ENCODE results near the gene PPM1H.

The PPM1H gene

DNA sequence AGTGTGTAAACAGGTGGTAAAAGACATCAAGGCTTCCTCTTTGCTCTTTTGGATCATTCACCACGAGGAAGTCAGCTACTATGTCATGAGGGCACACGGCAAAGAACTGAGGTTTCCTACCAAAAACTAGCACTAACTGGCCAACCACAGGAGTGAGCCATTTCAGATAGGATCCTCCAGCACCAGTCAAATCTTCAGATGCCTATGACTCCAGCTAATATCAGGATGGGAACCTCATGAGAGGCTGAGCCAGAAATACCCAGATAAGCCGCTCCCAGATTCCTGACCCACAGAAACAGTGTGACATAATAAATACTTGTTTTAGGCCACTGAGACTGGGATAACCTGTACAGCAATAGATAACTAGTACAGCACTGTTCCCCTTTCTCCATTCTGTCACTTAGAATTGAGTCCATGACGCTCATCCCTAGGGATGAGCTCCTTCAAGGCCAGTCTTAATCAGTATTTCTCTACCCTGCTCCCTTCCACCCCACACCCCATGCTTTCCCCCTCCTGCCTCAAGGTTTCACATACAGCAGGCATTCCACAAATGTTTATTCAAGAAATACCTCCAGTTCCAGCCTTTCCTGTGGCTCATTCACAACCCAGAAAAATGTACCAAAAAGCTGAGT is 68.4 kb downstream of the PPM1H start:
- DNase-seq = no peak

- no peak for DNase-seq
Observed at GRCh38 chr12:62865937-62866336, 69.0 kb downstream of the PPM1H start.

DNA sequence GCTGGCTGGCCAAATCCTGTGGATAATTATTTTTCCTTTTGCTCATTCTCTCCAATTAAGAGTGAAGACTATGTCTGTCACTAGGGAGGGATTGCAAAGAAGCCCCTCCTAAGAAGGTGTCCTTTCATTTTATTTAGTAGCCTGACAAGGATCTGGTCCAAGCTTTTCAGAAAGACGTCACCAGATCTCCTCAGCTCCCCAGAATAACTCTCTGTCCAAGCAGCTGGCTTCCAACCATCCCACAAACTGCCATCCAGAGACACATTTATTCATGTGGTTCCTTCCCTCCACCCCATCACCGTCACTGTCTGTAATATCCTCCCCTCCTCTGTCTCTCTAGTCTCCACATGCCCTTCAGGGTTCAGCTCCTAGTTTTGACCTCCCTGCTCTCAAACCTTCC is 69.9 kb downstream of the PPM1H start:
- no peak for DNase-seq

GRCh38 chr12:62862259-62862881 is 72.6 kb downstream of the PPM1H start:
- no peak for DNase-seq

DNA sequence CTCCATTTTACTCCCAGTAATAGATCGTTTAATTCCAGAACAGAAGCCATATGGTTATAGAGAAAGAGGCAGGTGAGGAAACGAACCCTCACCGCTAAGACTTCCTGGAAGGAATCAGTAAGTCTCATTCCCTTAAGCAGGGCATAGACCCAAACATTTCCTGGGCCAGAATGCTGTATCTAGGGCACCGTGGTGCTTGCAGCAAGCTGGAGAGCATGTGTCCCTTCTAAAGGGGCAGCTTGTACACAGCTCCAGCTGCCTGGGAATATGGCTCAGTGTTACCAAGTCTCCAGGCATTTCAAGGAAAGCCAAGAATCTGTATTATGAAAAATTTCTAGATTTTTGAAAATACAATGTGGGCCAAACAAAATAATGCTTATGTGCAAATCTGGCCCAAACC is 73.4 kb downstream of the PPM1H start:
- peak; percentile 82 for DNase-seq

DNA sequence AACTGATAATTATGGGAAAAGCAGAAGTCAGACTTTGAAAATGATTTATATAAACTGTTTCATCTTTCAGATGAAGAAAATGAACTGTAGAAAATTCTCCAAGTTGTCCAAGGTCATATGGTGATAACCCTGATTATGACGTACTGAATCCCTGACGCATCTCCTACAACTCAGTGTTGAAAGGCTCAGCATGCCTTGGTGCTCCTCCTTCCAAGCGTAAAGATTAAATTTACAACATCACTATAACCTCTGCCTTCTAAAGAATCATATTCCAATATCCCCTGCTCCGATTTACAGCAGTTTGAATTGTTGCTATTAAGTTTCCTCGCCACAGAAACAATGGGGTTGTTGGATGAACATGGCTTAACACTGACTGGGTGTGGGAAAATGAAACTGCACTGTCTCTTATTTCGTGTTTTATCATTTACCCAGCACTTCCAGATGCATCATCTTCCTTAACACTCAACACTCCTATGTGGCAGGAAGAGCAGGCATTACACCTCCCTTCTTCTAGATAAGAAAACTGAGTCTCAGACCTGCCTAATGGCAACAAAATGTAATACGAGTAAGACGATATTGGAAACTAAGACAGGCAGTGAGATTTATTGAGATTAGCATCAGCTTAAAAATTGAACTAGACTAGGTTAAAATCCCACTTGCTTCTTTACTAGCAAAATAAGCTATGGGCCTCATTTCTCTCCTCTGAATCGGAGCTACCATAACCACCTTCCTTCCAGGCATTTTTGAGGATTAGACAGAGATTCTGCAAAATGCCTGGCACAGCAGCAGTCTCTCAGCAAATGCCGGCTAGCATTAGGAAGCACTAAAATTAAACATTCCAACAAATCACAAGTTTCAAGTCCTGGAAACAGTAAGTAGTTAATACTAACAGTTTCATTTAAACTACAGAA is 74.2 kb downstream of the PPM1H start:
- DNase-seq = no peak

- DNase-seq = no peak
Observed at GRCh38 chr12:62860020-62860419, 74.9 kb downstream of the PPM1H start.

GRCh38 chr12:62859321-62859737 is 75.6 kb downstream of the PPM1H start:
- no peak for DNase-seq

GRCh38 chr12:62856454-62856853 is 78.5 kb downstream of the PPM1H start:
- no peak for DNase-seq

DNA sequence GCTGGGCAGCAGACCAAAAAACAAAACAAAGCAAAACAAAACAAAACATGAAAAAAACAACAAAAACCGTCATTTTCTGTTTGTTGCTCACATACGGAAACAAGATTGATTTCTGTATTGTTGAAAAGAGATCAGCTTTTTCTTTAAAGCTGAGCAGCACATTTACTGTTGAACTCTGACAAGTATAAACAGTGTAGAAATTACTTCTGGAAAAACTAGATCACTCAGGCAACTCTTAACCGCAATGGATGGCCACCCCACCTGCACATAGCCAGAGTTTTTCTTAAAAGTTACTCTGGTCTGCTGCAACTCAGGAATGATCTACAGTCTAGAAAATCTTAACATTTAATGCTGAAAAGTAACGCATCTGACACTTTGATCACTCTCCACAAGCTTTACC is 80.9 kb downstream of the PPM1H start:
- DNase-seq = no peak

- DNase-seq = no peak
Observed at GRCh38 chr12:62849398-62849797, 85.6 kb downstream of the PPM1H start.

DNA sequence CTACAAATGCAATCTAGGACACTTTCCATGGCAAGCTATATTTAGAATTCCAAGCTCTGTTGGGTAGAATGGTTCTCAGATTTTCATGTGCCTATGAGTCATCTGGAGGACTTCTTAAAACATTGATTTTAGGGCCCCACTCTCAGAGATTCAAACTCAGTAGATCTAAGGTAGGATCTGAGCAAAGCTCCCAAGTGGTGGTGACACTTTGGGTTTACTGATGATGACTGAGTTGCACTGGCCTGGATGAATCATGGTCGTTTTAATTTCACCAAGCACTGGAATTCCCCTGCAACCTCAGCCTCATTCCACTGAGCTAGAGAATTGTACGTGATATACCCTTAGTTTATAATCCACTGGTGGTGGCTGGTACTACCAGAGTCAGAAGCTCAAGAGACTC is 86.5 kb downstream of the PPM1H start:
- no peak for DNase-seq

- no peak for DNase-seq
Observed at GRCh38 chr12:62847709-62848108, 87.2 kb downstream of the PPM1H start.

DNA sequence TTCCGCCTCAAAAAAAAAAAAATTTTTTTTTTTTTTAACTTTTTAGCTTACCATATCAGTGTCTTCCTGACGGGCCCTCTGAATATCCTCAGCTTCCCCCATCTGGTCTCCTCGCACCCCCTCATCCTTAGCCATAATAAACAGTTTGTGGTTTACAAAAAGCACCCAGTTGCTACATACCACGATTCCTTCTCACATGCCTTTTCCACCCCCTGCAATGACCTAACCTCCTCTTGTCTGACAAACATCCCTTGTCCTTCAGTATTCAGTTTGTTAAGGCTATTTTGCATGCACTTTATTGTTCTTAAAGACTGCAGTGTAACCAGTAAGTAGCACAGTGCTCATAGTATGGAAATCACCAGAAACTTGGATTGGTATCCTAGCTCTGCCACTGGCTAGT is 88.5 kb downstream of the PPM1H start:
- no peak for DNase-seq

DNA sequence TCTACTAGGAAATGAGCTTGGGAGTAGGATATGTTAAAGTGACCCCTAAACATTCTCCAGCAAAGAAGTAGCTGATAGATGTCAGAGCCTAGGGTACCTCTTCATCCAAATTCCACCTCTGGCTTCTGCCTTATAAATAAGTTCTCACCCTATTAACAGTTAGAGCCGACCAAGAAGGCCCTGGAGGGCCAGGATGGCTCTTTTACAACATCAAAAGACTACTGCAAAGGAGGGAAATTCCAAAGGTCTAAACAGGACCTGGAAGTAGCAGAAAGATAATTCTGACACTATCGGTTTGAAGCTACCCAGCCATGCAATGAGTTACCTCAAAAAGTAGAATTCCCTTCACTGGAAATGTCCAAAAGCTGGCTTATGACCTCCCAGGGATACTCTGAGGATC is 90.0 kb downstream of the PPM1H start:
- no peak for DNase-seq

DNA sequence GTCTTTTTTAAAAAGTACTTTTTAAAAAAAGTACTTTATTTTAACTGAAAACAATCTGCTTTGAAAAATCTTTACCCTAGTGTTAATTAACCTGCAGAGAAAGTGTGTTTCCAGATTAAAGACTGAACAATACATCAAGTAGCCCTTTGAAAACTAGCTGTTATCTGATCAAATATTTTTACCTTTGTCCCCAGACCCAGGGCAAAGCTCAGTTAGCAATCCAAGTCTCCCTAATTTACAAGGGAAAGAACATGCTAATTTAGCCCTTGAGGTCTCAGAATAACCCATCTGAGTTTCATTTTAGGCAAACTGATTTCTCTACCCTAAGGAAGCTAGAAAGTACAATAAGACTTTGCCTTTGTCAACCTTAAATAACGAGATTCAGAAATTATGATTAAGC is 91.2 kb downstream of the PPM1H start:
- no peak for DNase-seq

- DNase-seq = no peak
Observed at GRCh38 chr12:62841846-62842245, 93.1 kb downstream of the PPM1H start.

- no peak for DNase-seq
Observed at GRCh38 chr12:62840806-62841205, 94.1 kb downstream of the PPM1H start.

DNA sequence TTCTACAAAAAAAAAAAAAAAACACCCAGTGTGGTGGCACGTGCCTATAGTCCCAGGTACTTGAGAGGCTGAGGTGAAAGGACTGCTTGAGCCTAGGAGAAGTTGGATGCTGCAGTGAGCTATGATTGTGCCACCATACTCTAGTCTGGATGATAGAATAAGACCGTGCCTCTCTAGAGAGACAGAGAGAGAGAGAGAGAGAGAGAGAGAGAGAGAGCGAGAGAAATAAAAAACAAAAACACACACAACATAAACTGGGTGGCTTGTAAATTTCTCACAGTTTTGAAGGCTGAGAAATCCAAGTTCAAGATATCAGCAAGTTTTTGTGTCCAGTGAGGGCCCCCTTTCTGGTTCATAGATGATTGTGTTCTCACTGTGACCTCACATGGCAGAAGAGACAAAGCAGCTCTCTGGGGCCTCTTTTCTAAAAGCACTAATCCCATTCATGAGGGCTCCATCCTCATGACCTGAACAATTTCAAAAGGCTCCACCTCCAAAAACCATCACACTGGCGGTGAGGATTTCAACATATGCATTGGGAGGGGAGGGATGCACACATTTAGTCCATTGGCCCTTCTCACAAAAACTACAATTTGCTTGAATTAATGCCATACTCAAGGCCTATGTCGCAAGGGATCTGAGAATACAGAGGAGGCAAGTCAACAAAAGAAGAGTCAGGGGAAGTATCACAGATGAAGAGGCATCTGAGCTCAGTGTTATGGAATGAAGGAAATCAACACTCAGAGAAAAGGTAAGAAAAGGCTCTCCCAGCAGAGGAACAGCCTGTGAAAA is 94.9 kb downstream of the PPM1H start:
- no peak for DNase-seq

DNA sequence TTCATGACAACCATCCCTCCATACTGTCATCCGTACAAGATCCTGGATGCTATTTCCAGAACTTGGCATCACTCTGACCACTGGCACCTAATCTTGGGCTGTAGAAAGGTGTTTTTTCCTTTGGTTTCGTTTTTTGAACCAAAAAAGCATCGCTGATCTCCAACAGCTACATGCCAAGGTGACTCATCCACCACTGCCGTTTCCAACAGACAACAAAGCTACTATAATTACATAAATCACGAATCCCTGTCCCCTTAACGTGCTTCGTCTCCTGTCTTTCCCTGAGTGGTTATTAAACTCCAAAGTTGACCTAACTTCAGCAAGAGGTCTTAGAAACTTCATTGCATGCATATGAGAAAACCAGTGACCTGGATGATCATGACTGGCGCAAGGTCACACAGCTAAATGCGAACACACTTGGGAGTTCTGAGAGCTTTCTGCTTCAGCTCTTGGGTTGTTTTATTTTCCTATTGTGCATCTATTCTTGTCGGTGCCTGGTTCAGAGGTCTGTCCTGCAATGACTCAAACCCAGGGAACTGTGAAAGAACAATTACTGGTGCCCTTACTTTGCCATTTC is 99.9 kb downstream of the PPM1H start:
- DNase-seq = peak; percentile 67 to 68

DNA sequence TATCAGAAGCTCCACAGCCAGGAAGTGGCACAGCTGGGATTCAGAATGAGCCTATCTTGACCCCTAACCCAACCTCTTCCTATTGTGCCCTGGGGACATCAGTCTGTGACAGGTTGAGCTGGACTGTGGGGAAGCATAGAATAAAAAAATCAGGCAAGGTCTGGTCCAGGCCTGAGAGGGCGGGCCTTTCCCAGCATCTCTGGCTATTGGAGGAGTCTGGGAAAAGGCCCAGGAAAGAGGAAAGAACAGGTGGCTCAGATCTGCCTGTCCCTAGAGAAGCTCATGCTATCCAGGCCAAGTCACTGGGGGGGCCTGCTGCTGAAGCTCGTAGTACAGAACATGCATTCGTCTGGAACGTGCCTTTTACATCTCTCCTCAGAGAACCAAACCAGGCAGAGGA is 100.5 kb downstream of the PPM1H start:
- peak; percentile 92 to 98 for DNase-seq

DNA sequence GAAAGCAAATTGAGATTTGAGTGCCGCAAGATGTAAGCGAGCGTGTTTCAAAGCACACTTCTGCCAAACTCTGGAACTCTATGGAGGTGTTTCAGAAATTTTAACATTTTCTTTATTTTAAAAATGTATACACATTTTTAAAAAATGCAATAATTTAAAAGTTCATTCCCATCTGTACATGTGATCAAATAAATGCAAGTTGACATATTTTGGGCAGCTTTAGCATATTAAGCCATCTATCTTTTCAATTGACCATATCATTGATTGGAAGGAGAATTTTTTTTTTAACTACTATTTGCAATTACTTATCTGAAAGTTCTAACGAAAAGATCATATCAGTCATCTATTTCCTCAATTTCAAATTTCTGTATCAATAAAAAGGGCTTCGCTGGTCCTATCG is 101.3 kb downstream of the PPM1H start:
- DNase-seq = no peak

GRCh38 chr12:62832558-62832957 is 102.4 kb downstream of the PPM1H start:
- no peak for DNase-seq
